Bronchial epithelial cell (primary cell): ENCODE data around the gene ADAM15. TPM values are rescaled to one million over a fixed set of nuclear protein-coding genes. Genes with fewer than 3 reads are reported as not detected.

ENCODE experiments used
- DNase-seq: peaks from one replicate; pipeline ENCODE4 v3.0.0-alpha.2; 2010; ENCODE audit warnings: low read depth
- FAIRE-seq: peaks from 2 replicates; lab custom pipeline; 2011; peaks lifted over from hg19 to GRCh38; lab: Jason Lieb, UNC
- H3K27me3 ChIP-seq: 2 replicates; pipeline ENCODE4 v1.5.1; 2011; ENCODE audit warnings: low read length; ENCODE audit not compliant: control insufficient read depth, insufficient read depth
- H3K36me3 ChIP-seq: 2 replicates; pipeline ENCODE4 v1.5.1; 2011; ENCODE audit warnings: low read length; ENCODE audit not compliant: control insufficient read depth, insufficient read depth
- H3K4me3 ChIP-seq: 2 replicates; pipeline ENCODE4 v1.5.1; 2011; ENCODE audit warnings: mild to moderate bottlenecking, low read depth, low read length, control low read depth
- CTCF ChIP-seq: IDR thresholded peaks from 2 replicates; pipeline ENCODE4 v1.5.1; 2011; ENCODE audit warnings: mild to moderate bottlenecking, moderate library complexity, low read length, control low read depth, inconsistent platforms; ENCODE audit not compliant: insufficient read depth, severe bottlenecking
- total RNA-seq: library from RNA; depleted of rRNA; stranded (reverse); fragments of >200 nt; gene quantifications from 2 replicates; pipeline ENCODE4 v1.2.1, GENCODE V29; 2014

ADAM15 gene
- total RNA-seq, 1 donor from 2014 or later, result 181 TPM

GRCh38 chr1:155043793-155044192 lies 7.3 kb upstream of the ADAM15 start:
- no peak for FAIRE-seq
- DNase-seq, result no peak
- no peaks in the 10 kb centered on the region for H3K27me3 ChIP-seq
- TF ChIP-seq CTCF, result no peak
- no peaks in the 10 kb centered on the region for H3K36me3 ChIP-seq
- H3K4me3 ChIP-seq, result no peak overlapping the region

GRCh38 chr1:155044365-155044764 lies 6.8 kb upstream of the ADAM15 start:
- Histone ChIP-seq H3K4me3 (no peak overlapping the region), H3K36me3 (no peaks in the 10 kb centered on the region), H3K27me3 (no peaks in the 10 kb centered on the region)
- DNase-seq (no peak), FAIRE-seq (no peak)
- TF ChIP-seq CTCF, result no peak

- peak; percentile 77 for TF ChIP-seq CTCF
- no peak for FAIRE-seq
Measured at GRCh38 chr1:155044812-155045657, 6.1 kb upstream of the ADAM15 start.

GRCh38 chr1:155048449-155049334 lies 2.4 kb upstream of the ADAM15 start:
- FAIRE-seq, result no peak
- Histone ChIP-seq H3K4me3 (no peak overlapping the region), H3K36me3 (peaks cover 6% of the 10 kb centered on the region), H3K27me3 (no peaks in the 10 kb centered on the region)
- no peak for DNase-seq
- no peak for TF ChIP-seq CTCF

More at GRCh38 chr1:155044812-155045657, 6.1 kb upstream of the ADAM15 start:
- H3K27me3 ChIP-seq, result no peaks in the 10 kb centered on the region
- no peak overlapping the region for H3K4me3 ChIP-seq
- no peaks in the 10 kb centered on the region for H3K36me3 ChIP-seq
- peak; percentile 61 for DNase-seq

GRCh38 chr1:155049651-155050559 lies 1.2 kb upstream of the ADAM15 start:
- Histone ChIP-seq H3K36me3 (peaks cover 15% of the 10 kb centered on the region), H3K4me3 (peak overlapping the region; percentile 88), H3K27me3 (no peaks in the 10 kb centered on the region)
- FAIRE-seq (no peak), DNase-seq (peak; percentile 37)
- no peak for TF ChIP-seq CTCF
